Endodermal cell (in vitro differentiated cells): ENCODE measurements around the gene IFI6. TPM values are rescaled to one million over a fixed set of nuclear protein-coding genes. Genes with fewer than 3 reads are reported as not detected.
"Not testable (repeated sequence)": the region's sequence is repeated elsewhere in the genome, so short reads cannot be mapped to it uniquely, and the experiment has no call there.

ENCODE experiments used
- DNase-seq: peaks from one replicate; pipeline ENCODE4 v3.0.0-alpha.2; 2017
- H3K27ac ChIP-seq: 2 replicates; pipeline ENCODE4 v1.5.1; 2013; ENCODE audit warnings: mild to moderate bottlenecking, low read depth, low read length, moderate library complexity
- H3K27me3 ChIP-seq: 2 replicates; pipeline ENCODE4 v1.6.1; 2013; ENCODE audit warnings: mild to moderate bottlenecking, low read length, moderate library complexity; ENCODE audit not compliant: insufficient read depth, control insufficient read depth, poor library complexity, severe bottlenecking
- H3K36me3 ChIP-seq: 2 replicates; pipeline ENCODE4 v1.7.0; 2013; ENCODE audit warnings: mild to moderate bottlenecking, low read length, moderate library complexity; ENCODE audit not compliant: control insufficient read depth, insufficient read depth
- H3K4me1 ChIP-seq: one replicate; pipeline ENCODE4 v1.7.0; 2013; ENCODE audit warnings: low read length; ENCODE audit not compliant: control insufficient read depth, insufficient read depth
- H3K4me3 ChIP-seq: 2 replicates; pipeline ENCODE4 v1.5.1; 2013; ENCODE audit warnings: mild to moderate bottlenecking, low read length, moderate library complexity
- H3K9ac ChIP-seq: 2 replicates; pipeline ENCODE4 v1.6.1; 2013; ENCODE audit warnings: mild to moderate bottlenecking, low read length, moderate library complexity; ENCODE audit not compliant: poor library complexity, severe bottlenecking; ENCODE audit errors: extremely low read depth
- H3K9me3 ChIP-seq: 2 replicates; pipeline ENCODE4 v1.6.1; 2013; ENCODE audit warnings: mild to moderate bottlenecking, low read length, moderate library complexity; ENCODE audit not compliant: control insufficient read depth
- H3K27ac Mint-ChIP-seq: 2 replicates; pipeline ENCODE4 v1.8.0; 2020; ENCODE audit warnings: mixed read lengths
- H3K27me3 Mint-ChIP-seq: 2 replicates; pipeline ENCODE4 v1.8.0; 2021; ENCODE audit warnings: mild to moderate bottlenecking, mixed read lengths; ENCODE audit not compliant: insufficient read depth
- H3K36me3 Mint-ChIP-seq: 2 replicates; pipeline ENCODE4 v1.8.0; 2020; ENCODE audit warnings: low read depth, mixed read lengths
- H3K4me1 Mint-ChIP-seq: 2 replicates; pipeline ENCODE4 v1.8.0; 2020; ENCODE audit warnings: mixed read lengths
- H3K4me3 Mint-ChIP-seq: 2 replicates; pipeline ENCODE4 v1.8.0; 2020; ENCODE audit warnings: mild to moderate bottlenecking, moderate library complexity, mixed read lengths
- H3K9me3 Mint-ChIP-seq: 2 replicates; pipeline ENCODE4 v1.8.0; 2020; ENCODE audit warnings: mild to moderate bottlenecking, mixed read lengths
- CTCF ChIP-seq: fragments of 200-600 bp; sonication (generic); conservative IDR thresholded peaks from 2 replicates; pipeline ENCODE4 v1.5.0; 2021; ENCODE audit warnings: antibody characterized with exemption, mild to moderate bottlenecking
- WGBS, 2 experiments: methylation state at CpG; one replicate each; pipeline versions ENCODE4 v1.1.5 to v1.1.7; 2013; ENCODE audit warnings: missing lambda C conversion rate in 2 of 2, mixed read lengths in 1 of 2; ENCODE audit not compliant: insufficient coverage in 1 of 2, insufficient read length in 1 of 2; 5-methylcytosine and 5-hydroxymethylcytosine counted together
- total RNA-seq, 2 donors: library from RNA; stranded (reverse); fragmentation: NEBNext Ultra II Directional in 1 of 2; extraction: Animal tissue kit (Norgen Biotek cat#: 25700) in 1 of 2; gene quantifications; 2 replicates in 1 of 2; 3 replicates in 1 of 2; pipeline ENCODE4 v1.2.1, GENCODE V29; 2021

IFI6 gene
- total RNA-seq, 2 donors from 2014 or later = 0.71 to 1.1 TPM

GRCh38 chr1:27623327-27624212, 48.4 kb downstream of the IFI6 start:
- no peak overlapping the region for H3K27ac ChIP-seq
- TF ChIP-seq CTCF = no peak
- Mint-ChIP-seq H3K4me3 (no peak overlapping the region), H3K27me3 (peaks cover 3% of the 10 kb centered on the region), H3K9me3 (no peaks in the 10 kb centered on the region), H3K36me3 (no peaks in the 10 kb centered on the region), H3K4me1 (peaks cover 4% of the 10 kb centered on the region), H3K27ac (no peak overlapping the region)
- H3K4me3 ChIP-seq = no peak overlapping the region
- H3K9me3 ChIP-seq = no peaks in the 10 kb centered on the region
- H3K36me3 ChIP-seq = no peaks in the 10 kb centered on the region
- H3K4me1 ChIP-seq = no peaks in the 10 kb centered on the region
- 89% methylated on average over 5 to 13 of the region's 13 CpGs for WGBS, 2 experiments
- DNase-seq = no peak
- no peaks in the 10 kb centered on the region for H3K27me3 ChIP-seq
- H3K9ac ChIP-seq = no peak overlapping the region

- no peak overlapping the region for H3K4me3 ChIP-seq
- H3K27me3 ChIP-seq = no peaks in the 10 kb centered on the region
- H3K9me3 ChIP-seq = no peaks in the 10 kb centered on the region
- Mint-ChIP-seq H3K27ac (no peak overlapping the region), H3K4me3 (no peak overlapping the region), H3K4me1 (peaks cover 5% of the 10 kb centered on the region), H3K36me3 (no peaks in the 10 kb centered on the region), H3K9me3 (no peaks in the 10 kb centered on the region), H3K27me3 (peaks cover 3% of the 10 kb centered on the region)
- H3K36me3 ChIP-seq = no peaks in the 10 kb centered on the region
- 93% methylated on average over 3 to 4 of the region's 4 CpGs for WGBS, 2 experiments
- no peak overlapping the region for H3K9ac ChIP-seq
- no peak overlapping the region for H3K27ac ChIP-seq
- DNase-seq = peak; percentile 74
- no peaks in the 10 kb centered on the region for H3K4me1 ChIP-seq
- TF ChIP-seq CTCF = no peak
Observed at GRCh38 chr1:27622828-27623227, 49.2 kb downstream of the IFI6 start.

GRCh38 chr1:27621051-27621920, 50.7 kb downstream of the IFI6 start:
- Histone ChIP-seq H3K27me3 (no peaks in the 10 kb centered on the region), H3K4me3 (no peak overlapping the region), H3K27ac (no peak overlapping the region), H3K9me3 (no peaks in the 10 kb centered on the region), H3K36me3 (no peaks in the 10 kb centered on the region), H3K4me1 (no peaks in the 10 kb centered on the region), H3K9ac (no peak overlapping the region)
- H3K4me1 Mint-ChIP-seq = peaks cover 5% of the 10 kb centered on the region
- 82 to 91% methylated on average over 4 to 7 of the region's 7 CpGs for WGBS, 2 experiments
- H3K27ac Mint-ChIP-seq = no peak overlapping the region
- DNase-seq = no peak
- H3K4me3 Mint-ChIP-seq = no peak overlapping the region
- peaks cover 4% of the 10 kb centered on the region for H3K27me3 Mint-ChIP-seq
- no peak for TF ChIP-seq CTCF
- no peaks in the 10 kb centered on the region for H3K36me3 Mint-ChIP-seq
- H3K9me3 Mint-ChIP-seq = no peaks in the 10 kb centered on the region

- H3K36me3 Mint-ChIP-seq, H3K27ac ChIP-seq, H3K4me3 Mint-ChIP-seq, H3K9me3 Mint-ChIP-seq, H3K4me3 ChIP-seq, H3K27ac Mint-ChIP-seq, H3K36me3 ChIP-seq, H3K4me1 ChIP-seq, DNase-seq, H3K9me3 ChIP-seq, H3K4me1 Mint-ChIP-seq, H3K27me3 ChIP-seq, H3K9ac ChIP-seq: not testable (repeated sequence)
- H3K27me3 Mint-ChIP-seq = peaks cover 10% of the 10 kb centered on the region
- 91 to 94% methylated on average over 6 to 7 of the region's 7 CpGs for WGBS, 2 experiments
Observed at GRCh38 chr1:27619782-27620438, 52.1 kb downstream of the IFI6 start.
